ENCODE data around the gene SNX22. TPM values are rescaled to one million over a fixed set of nuclear protein-coding genes. Genes with fewer than 3 reads are reported as not detected.

SNX22 gene
- total RNA-seq, 1 experiment from 2014 or later, result 2.6 TPM

GRCh38 chr15:64205202-64205601 is 53.7 kb downstream of the SNX22 start:
- H3K4me3 ChIP-seq (ENCODE audit: low read depth, low read length, poor library complexity, severe bottlenecking), result no peak overlapping the region
- TF ChIP-seq EZH2 (IDR thresholded peaks at IDR 0.05; ENCODE audit: borderline replicate concordance, low read depth, low read length, poor library complexity, severe bottlenecking), result no peak
- TF ChIP-seq, protein P1, sequence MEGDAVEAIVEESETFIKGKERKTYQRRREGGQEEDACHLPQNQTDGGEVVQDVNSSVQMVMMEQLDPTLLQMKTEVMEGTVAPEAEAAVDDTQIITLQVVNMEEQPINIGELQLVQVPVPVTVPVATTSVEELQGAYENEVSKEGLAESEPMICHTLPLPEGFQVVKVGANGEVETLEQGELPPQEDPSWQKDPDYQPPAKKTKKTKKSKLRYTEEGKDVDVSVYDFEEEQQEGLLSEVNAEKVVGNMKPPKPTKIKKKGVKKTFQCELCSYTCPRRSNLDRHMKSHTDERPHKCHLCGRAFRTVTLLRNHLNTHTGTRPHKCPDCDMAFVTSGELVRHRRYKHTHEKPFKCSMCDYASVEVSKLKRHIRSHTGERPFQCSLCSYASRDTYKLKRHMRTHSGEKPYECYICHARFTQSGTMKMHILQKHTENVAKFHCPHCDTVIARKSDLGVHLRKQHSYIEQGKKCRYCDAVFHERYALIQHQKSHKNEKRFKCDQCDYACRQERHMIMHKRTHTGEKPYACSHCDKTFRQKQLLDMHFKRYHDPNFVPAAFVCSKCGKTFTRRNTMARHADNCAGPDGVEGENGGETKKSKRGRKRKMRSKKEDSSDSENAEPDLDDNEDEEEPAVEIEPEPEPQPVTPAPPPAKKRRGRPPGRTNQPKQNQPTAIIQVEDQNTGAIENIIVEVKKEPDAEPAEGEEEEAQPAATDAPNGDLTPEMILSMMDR (conservative IDR thresholded peaks at IDR 0.05; ENCODE audit: low read depth, low read length), result no peak
- no peaks in the 10 kb centered on the region for H3K9me3 ChIP-seq (ENCODE audit: low read depth, low read length, poor library complexity, severe bottlenecking)
- peaks cover 6% of the 10 kb centered on the region for H3K4me1 ChIP-seq (ENCODE audit: insufficient read depth, low read length, poor library complexity, severe bottlenecking)
- ChIA-PET POLR2A (ENCODE audit: low non-redundant PET) (no interaction called here), CTCF (no interaction called here)
- intact Hi-C loops (cut with micrococcal nuclease; ENCODE audit: unreplicated experiment), result no loop called here
- no TSS peak for BruUV-seq (replicated peaks)
- no peak for DNase-seq (ENCODE audit: low spot score)
- no peak overlapping the region for H3K27ac ChIP-seq (ENCODE audit: low read depth, low read length, poor library complexity, severe bottlenecking)
- no peaks in the 10 kb centered on the region for H3K27me3 ChIP-seq (replicated peaks; ENCODE audit: insufficient read depth, low read depth, low read length, poor library complexity)
- peaks cover 15% of the 10 kb centered on the region for H3K36me3 ChIP-seq (ENCODE audit: insufficient read depth, low read length, poor library complexity, severe bottlenecking)

Other genes starting within 250 kb of the SNX22 start
- gene DAPK2, start 105.2 kb upstream of the SNX22 start, total RNA-seq (2021), result 15.7 and 19.2 TPM in 2 replicates
- 75.3 and 75.6 TPM in 2 replicates for gene CIAO2A, start 57.9 kb upstream of the SNX22 start, total RNA-seq (2021)
- 94.5 and 104 TPM in 2 replicates for gene SNX1, start 55.7 kb upstream of the SNX22 start, total RNA-seq (2021)
- 410 and 416 TPM in 2 replicates for gene PPIB, start 11.3 kb downstream of the SNX22 start, total RNA-seq (2021)
- 23.1 and 27.4 TPM in 2 replicates for gene CSNK1G1, start 204.4 kb downstream of the SNX22 start, total RNA-seq (2021)
- gene PCLAF, start 229.7 kb downstream of the SNX22 start, total RNA-seq (2021), result 138 TPM in 2 replicates
- gene TRIP4, start 236.1 kb downstream of the SNX22 start, total RNA-seq (2021), result 24.9 and 30.9 TPM in 2 replicates

All from A673 (cell line).